A673 (cell line): ENCODE results near the gene DCTN5.

Source experiments
- EZH2 ChIP-seq: fragments of 200-600 bp; sonication (generic); IDR thresholded peaks from 2 replicates; pipeline ENCODE4 v1.6.1; 2017; ENCODE audit warnings: borderline replicate concordance, low read depth, mild to moderate bottlenecking, mixed read lengths, antibody characterized with exemption, low read length; ENCODE audit not compliant: poor library complexity, severe bottlenecking
- TF ChIP-seq, protein P1 (sequence below): fragments of 300-800, 200-600 bp; sonication (generic); conservative IDR thresholded peaks from 2 replicates; pipeline ENCODE4 v1.5.1; 2017; ENCODE audit warnings: low read depth, mild to moderate bottlenecking, antibody characterized with exemption, low read length, moderate library complexity, mixed read lengths

DNA sequence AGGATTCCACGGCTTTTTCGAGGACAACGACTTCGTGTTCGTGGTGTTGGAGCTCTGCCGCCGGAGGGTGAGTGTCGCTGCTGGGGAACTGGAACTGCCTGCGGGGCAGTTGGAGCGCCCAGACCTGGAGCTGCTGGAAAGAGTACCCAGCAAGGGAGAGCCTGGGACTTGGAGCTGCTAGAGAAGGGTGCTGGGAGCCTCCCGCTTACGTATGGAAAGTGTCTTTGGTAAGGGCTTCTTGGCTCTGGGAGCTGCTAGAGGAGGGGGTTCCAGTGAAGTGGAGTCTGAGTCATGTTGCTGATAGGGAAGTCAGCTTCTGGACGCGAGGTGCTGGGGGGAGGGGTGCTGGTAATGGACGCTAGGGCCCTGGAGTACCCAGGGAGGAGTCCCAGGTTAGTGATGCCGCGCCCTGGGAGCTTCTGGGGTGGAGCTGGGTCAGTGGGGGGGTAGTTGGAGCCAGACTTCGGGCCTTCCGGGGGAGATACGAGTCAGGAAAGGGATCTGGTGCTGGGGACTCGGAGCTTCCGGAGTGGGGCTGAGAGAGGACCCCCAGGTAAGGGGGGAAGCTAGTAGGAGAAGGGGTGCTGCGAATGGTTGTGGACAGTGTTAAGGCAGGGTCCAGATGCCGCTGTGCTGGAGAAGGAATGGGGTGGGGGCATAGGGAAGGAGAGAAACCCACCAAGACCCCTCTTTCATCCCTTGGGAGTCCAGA, 38.2 kb downstream of the DCTN5 start:
- TF ChIP-seq, protein P1, sequence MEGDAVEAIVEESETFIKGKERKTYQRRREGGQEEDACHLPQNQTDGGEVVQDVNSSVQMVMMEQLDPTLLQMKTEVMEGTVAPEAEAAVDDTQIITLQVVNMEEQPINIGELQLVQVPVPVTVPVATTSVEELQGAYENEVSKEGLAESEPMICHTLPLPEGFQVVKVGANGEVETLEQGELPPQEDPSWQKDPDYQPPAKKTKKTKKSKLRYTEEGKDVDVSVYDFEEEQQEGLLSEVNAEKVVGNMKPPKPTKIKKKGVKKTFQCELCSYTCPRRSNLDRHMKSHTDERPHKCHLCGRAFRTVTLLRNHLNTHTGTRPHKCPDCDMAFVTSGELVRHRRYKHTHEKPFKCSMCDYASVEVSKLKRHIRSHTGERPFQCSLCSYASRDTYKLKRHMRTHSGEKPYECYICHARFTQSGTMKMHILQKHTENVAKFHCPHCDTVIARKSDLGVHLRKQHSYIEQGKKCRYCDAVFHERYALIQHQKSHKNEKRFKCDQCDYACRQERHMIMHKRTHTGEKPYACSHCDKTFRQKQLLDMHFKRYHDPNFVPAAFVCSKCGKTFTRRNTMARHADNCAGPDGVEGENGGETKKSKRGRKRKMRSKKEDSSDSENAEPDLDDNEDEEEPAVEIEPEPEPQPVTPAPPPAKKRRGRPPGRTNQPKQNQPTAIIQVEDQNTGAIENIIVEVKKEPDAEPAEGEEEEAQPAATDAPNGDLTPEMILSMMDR, result no peak
- no peak for TF ChIP-seq EZH2
